ENCODE results near the gene ZNF462. TPM values are rescaled to one million over a fixed set of nuclear protein-coding genes. Genes with fewer than 3 reads are reported as not detected.

ZNF462 gene
- total and polyA plus RNA-seq, 2 donors, result 2.0 to 6.6 TPM

GRCh38 chr9:106934442-106935238 is 71.7 kb downstream of the ZNF462 start:
- WGBS, result 96% methylated on average over 5 of the region's 5 CpGs
- DNase-seq (ENCODE audit: low read depth in 6 of 9, low spot score in 9 of 9), result no peak
- H3K27ac ChIP-seq (ENCODE audit: low read depth in 1 of 2, low read length in 1 of 2), result no peak overlapping the region

GRCh38 chr9:106936680-106937079 is 73.7 kb downstream of the ZNF462 start:
- WGBS, result 97% methylated on average over 3 of the region's 3 CpGs
- Histone ChIP-seq H3K9me3 (ENCODE audit: control insufficient read depth in 2 of 2, insufficient read depth in 1 of 2, low read length in 1 of 2) (no peaks in the 10 kb centered on the region), H3K4me1 (ENCODE audit: control insufficient read depth in 2 of 2, insufficient read depth in 2 of 2, low read length in 2 of 2) (no peaks in the 10 kb centered on the region), H3K36me3 (ENCODE audit: control insufficient read depth in 2 of 2, insufficient read depth in 2 of 2, low read length in 1 of 2) (peaks cover 0 to 4% of the 10 kb centered on the region in 2 donors), H3K27me3 (ENCODE audit: control insufficient read depth in 2 of 2, insufficient read depth in 1 of 2, low read length in 1 of 2) (no peaks in the 10 kb centered on the region), H3K4me3 (ENCODE audit: low read length in 2 of 2) (no peak overlapping the region), H3K27ac (ENCODE audit: low read depth in 1 of 2, low read length in 1 of 2) (no peak overlapping the region)
- DNase-seq (ENCODE audit: low read depth in 6 of 9, low spot score in 9 of 9), result no peak

More at GRCh38 chr9:106934442-106935238, 71.7 kb downstream of the ZNF462 start:
- Histone ChIP-seq H3K36me3 (ENCODE audit: control insufficient read depth in 2 of 2, insufficient read depth in 2 of 2, low read length in 1 of 2) (peaks cover 0 to 4% of the 10 kb centered on the region in 2 donors), H3K27me3 (ENCODE audit: control insufficient read depth in 2 of 2, insufficient read depth in 1 of 2, low read length in 1 of 2) (no peaks in the 10 kb centered on the region), H3K9me3 (ENCODE audit: control insufficient read depth in 2 of 2, insufficient read depth in 1 of 2, low read length in 1 of 2) (no peaks in the 10 kb centered on the region), H3K4me3 (ENCODE audit: low read length in 2 of 2) (no peak overlapping the region), H3K4me1 (ENCODE audit: control insufficient read depth in 2 of 2, insufficient read depth in 2 of 2, low read length in 2 of 2) (no peaks in the 10 kb centered on the region)

GRCh38 chr9:106941916-106942315 is 79.0 kb downstream of the ZNF462 start:
- 96% methylated on average over 2 of the region's 2 CpGs for WGBS
- H3K9me3 ChIP-seq (ENCODE audit: control insufficient read depth in 2 of 2, insufficient read depth in 1 of 2, low read length in 1 of 2), result no peaks in the 10 kb centered on the region
- H3K27ac ChIP-seq (ENCODE audit: low read depth in 1 of 2, low read length in 1 of 2), result no peak overlapping the region
- no peak for DNase-seq (ENCODE audit: low read depth in 6 of 9, low spot score in 9 of 9)
- no peaks in the 10 kb centered on the region for H3K27me3 ChIP-seq (ENCODE audit: control insufficient read depth in 2 of 2, insufficient read depth in 1 of 2, low read length in 1 of 2)
- H3K4me3 ChIP-seq (ENCODE audit: low read length in 2 of 2), result no peak overlapping the region
- peaks cover 0 to 2% of the 10 kb centered on the region in 2 donors for H3K36me3 ChIP-seq (ENCODE audit: control insufficient read depth in 2 of 2, insufficient read depth in 2 of 2, low read length in 1 of 2)
- no peaks in the 10 kb centered on the region for H3K4me1 ChIP-seq (ENCODE audit: control insufficient read depth in 2 of 2, insufficient read depth in 2 of 2, low read length in 2 of 2)

- no peaks in the 10 kb centered on the region for H3K4me1 ChIP-seq (ENCODE audit: control insufficient read depth in 2 of 2, insufficient read depth in 2 of 2, low read length in 2 of 2)
- no peaks in the 10 kb centered on the region for H3K27me3 ChIP-seq (ENCODE audit: control insufficient read depth in 2 of 2, insufficient read depth in 1 of 2, low read length in 1 of 2)
- DNase-seq (ENCODE audit: low read depth in 6 of 9, low spot score in 9 of 9), result peak in 1 of 9 donors; percentile 20
- no peaks in the 10 kb centered on the region for H3K9me3 ChIP-seq (ENCODE audit: control insufficient read depth in 2 of 2, insufficient read depth in 1 of 2, low read length in 1 of 2)
- no peak overlapping the region for H3K4me3 ChIP-seq (ENCODE audit: low read length in 2 of 2)
- WGBS, result 94% methylated on average over 5 of the region's 5 CpGs
- no peaks in the 10 kb centered on the region for H3K36me3 ChIP-seq (ENCODE audit: control insufficient read depth in 2 of 2, insufficient read depth in 2 of 2, low read length in 1 of 2)
- no peak overlapping the region for H3K27ac ChIP-seq (ENCODE audit: low read depth in 1 of 2, low read length in 1 of 2)
Observed at GRCh38 chr9:106945727-106946660, 83.0 kb downstream of the ZNF462 start.

- no peak for DNase-seq (ENCODE audit: low read depth in 6 of 9, low spot score in 9 of 9)
- Histone ChIP-seq H3K4me3 (ENCODE audit: low read length in 2 of 2) (no peak overlapping the region), H3K27ac (ENCODE audit: low read depth in 1 of 2, low read length in 1 of 2) (no peak overlapping the region), H3K27me3 (ENCODE audit: control insufficient read depth in 2 of 2, insufficient read depth in 1 of 2, low read length in 1 of 2) (no peaks in the 10 kb centered on the region), H3K4me1 (ENCODE audit: control insufficient read depth in 2 of 2, insufficient read depth in 2 of 2, low read length in 2 of 2) (no peaks in the 10 kb centered on the region), H3K9me3 (ENCODE audit: control insufficient read depth in 2 of 2, insufficient read depth in 1 of 2, low read length in 1 of 2) (no peaks in the 10 kb centered on the region), H3K36me3 (ENCODE audit: control insufficient read depth in 2 of 2, insufficient read depth in 2 of 2, low read length in 1 of 2) (no peaks in the 10 kb centered on the region)
- WGBS, result 95% methylated on average over 8 of the region's 8 CpGs
Observed at GRCh38 chr9:106947106-106947900, 84.3 kb downstream of the ZNF462 start.

- 96% methylated on average over 3 of the region's 3 CpGs for WGBS
- no peak for DNase-seq (ENCODE audit: low read depth in 6 of 9, low spot score in 9 of 9)
- Histone ChIP-seq H3K36me3 (ENCODE audit: control insufficient read depth in 2 of 2, insufficient read depth in 2 of 2, low read length in 1 of 2) (no peaks in the 10 kb centered on the region), H3K27me3 (ENCODE audit: control insufficient read depth in 2 of 2, insufficient read depth in 1 of 2, low read length in 1 of 2) (no peaks in the 10 kb centered on the region), H3K27ac (ENCODE audit: low read depth in 1 of 2, low read length in 1 of 2) (no peak overlapping the region), H3K4me1 (ENCODE audit: control insufficient read depth in 2 of 2, insufficient read depth in 2 of 2, low read length in 2 of 2) (peaks cover 6 to 9% of the 10 kb centered on the region in 2 donors), H3K9me3 (ENCODE audit: control insufficient read depth in 2 of 2, insufficient read depth in 1 of 2, low read length in 1 of 2) (no peaks in the 10 kb centered on the region), H3K4me3 (ENCODE audit: low read length in 2 of 2) (no peak overlapping the region)
Observed at GRCh38 chr9:106953174-106953573, 90.2 kb downstream of the ZNF462 start.

- H3K4me1 ChIP-seq (ENCODE audit: control insufficient read depth in 2 of 2, insufficient read depth in 2 of 2, low read length in 2 of 2), result peaks cover 6 to 9% of the 10 kb centered on the region in 2 donors
- WGBS, result 95% methylated on average over 1 of the region's 1 CpG
- no peak for DNase-seq (ENCODE audit: low read depth in 6 of 9, low spot score in 9 of 9)
- no peaks in the 10 kb centered on the region for H3K27me3 ChIP-seq (ENCODE audit: control insufficient read depth in 2 of 2, insufficient read depth in 1 of 2, low read length in 1 of 2)
- no peaks in the 10 kb centered on the region for H3K36me3 ChIP-seq (ENCODE audit: control insufficient read depth in 2 of 2, insufficient read depth in 2 of 2, low read length in 1 of 2)
- H3K9me3 ChIP-seq (ENCODE audit: control insufficient read depth in 2 of 2, insufficient read depth in 1 of 2, low read length in 1 of 2), result no peaks in the 10 kb centered on the region
- no peak overlapping the region for H3K27ac ChIP-seq (ENCODE audit: low read depth in 1 of 2, low read length in 1 of 2)
- H3K4me3 ChIP-seq (ENCODE audit: low read length in 2 of 2), result no peak overlapping the region
Observed at GRCh38 chr9:106954558-106954957, 91.6 kb downstream of the ZNF462 start.

GRCh38 chr9:106954974-106955850 is 92.2 kb downstream of the ZNF462 start:
- Histone ChIP-seq H3K4me1 (ENCODE audit: control insufficient read depth in 2 of 2, insufficient read depth in 2 of 2, low read length in 2 of 2) (peaks cover 10 to 16% of the 10 kb centered on the region in 2 donors), H3K27me3 (ENCODE audit: control insufficient read depth in 2 of 2, insufficient read depth in 1 of 2, low read length in 1 of 2) (no peaks in the 10 kb centered on the region), H3K9me3 (ENCODE audit: control insufficient read depth in 2 of 2, insufficient read depth in 1 of 2, low read length in 1 of 2) (no peaks in the 10 kb centered on the region), H3K36me3 (ENCODE audit: control insufficient read depth in 2 of 2, insufficient read depth in 2 of 2, low read length in 1 of 2) (no peaks in the 10 kb centered on the region), H3K27ac (ENCODE audit: low read depth in 1 of 2, low read length in 1 of 2) (no peak overlapping the region), H3K4me3 (ENCODE audit: low read length in 2 of 2) (no peak overlapping the region)
- 68% methylated on average over 3 of the region's 3 CpGs for WGBS
- DNase-seq (ENCODE audit: low read depth in 6 of 9, low spot score in 9 of 9), result peak in 3 of 9 donors; percentile 7 to 40 (median 7)

Measured in thymus (tissue), 11 donors.